Stomach smooth muscle (tissue), 2 donors: ENCODE results near the gene PBX1.

Experiments used
- H3K27ac ChIP-seq: one replicate; pipeline ENCODE4 v1.7.0; 2013; ENCODE audit warnings: mild to moderate bottlenecking, low read length, inconsistent platforms
- H3K27me3 ChIP-seq, 2 donors: one replicate each; pipeline ENCODE4 v1.7.0; 2013; ENCODE audit warnings: low read length in 2 of 2; ENCODE audit not compliant: insufficient read depth in 2 of 2, control insufficient read depth in 1 of 2
- H3K36me3 ChIP-seq, 2 donors: one replicate each; pipeline ENCODE4 v1.7.0; 2013; ENCODE audit warnings: low read length in 2 of 2; ENCODE audit not compliant: control insufficient read depth in 2 of 2, insufficient read depth in 2 of 2
- H3K4me1 ChIP-seq: one replicate; pipeline ENCODE4 v1.7.0; 2013; ENCODE audit warnings: low read length; ENCODE audit not compliant: control insufficient read depth, insufficient read depth
- H3K4me3 ChIP-seq, 2 donors: one replicate each; pipeline ENCODE4 v1.7.0; 2013; ENCODE audit warnings: low read length in 2 of 2
- H3K9ac ChIP-seq, 2 donors: one replicate each; pipeline ENCODE4 v1.7.0; 2013; ENCODE audit warnings: low read length in 2 of 2, mild to moderate bottlenecking in 1 of 2
- H3K9me3 ChIP-seq, 2 donors: one replicate each; pipeline ENCODE4 v1.7.0; 2013; ENCODE audit warnings: low read length in 2 of 2; ENCODE audit not compliant: control insufficient read depth in 2 of 2
- donor health status: healthy.
- donor health status: Pancreatic carcinoma.

The PBX1 gene

GRCh38 chr1:164700683-164701082 is 141.7 kb downstream of the PBX1 start:
- H3K36me3 ChIP-seq, result no peaks in the 10 kb centered on the region
- no peaks in the 10 kb centered on the region for H3K9me3 ChIP-seq
- H3K9ac ChIP-seq, result no peak overlapping the region
- peaks cover 29% of the 10 kb centered on the region for H3K4me1 ChIP-seq
- no peaks in the 10 kb centered on the region for H3K27me3 ChIP-seq
- peak overlapping the region in 1 of 2 donors; percentile 63 for H3K4me3 ChIP-seq
- peak overlapping the region; percentile 74 for H3K27ac ChIP-seq

GRCh38 chr1:164701189-164701761 is 142.3 kb downstream of the PBX1 start:
- Histone ChIP-seq H3K9ac (no peak overlapping the region), H3K9me3 (no peaks in the 10 kb centered on the region), H3K4me3 (no peak overlapping the region), H3K27ac (no peak overlapping the region), H3K36me3 (no peaks in the 10 kb centered on the region), H3K4me1 (peaks cover 29% of the 10 kb centered on the region), H3K27me3 (no peaks in the 10 kb centered on the region)

DNA sequence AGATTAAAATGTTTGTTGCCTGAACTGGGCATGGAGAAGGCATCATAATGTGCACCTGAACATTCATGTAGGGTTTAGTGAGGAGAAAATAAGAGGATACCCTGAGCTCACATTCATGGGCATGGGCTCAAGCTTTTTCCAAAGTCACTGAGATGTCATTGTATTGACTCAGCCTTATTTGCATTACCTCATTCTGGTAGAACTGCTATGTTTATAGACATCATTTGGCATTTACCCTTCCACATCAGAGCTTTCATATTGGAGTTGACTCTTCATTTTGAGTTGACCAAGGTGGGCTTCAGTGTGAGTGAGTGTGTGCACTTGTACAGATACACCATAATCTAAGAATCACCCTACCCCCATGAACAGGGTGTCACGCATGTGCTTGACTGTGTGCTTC is 143.2 kb downstream of the PBX1 start:
- Histone ChIP-seq H3K36me3 (no peaks in the 10 kb centered on the region), H3K9ac (no peak overlapping the region), H3K27me3 (no peaks in the 10 kb centered on the region), H3K4me1 (peaks cover 37% of the 10 kb centered on the region), H3K27ac (no peak overlapping the region), H3K4me3 (no peak overlapping the region), H3K9me3 (no peaks in the 10 kb centered on the region)

- Histone ChIP-seq H3K9ac (no peak overlapping the region), H3K4me3 (no peak overlapping the region), H3K4me1 (peaks cover 41% of the 10 kb centered on the region), H3K27ac (peak overlapping the region; percentile 50), H3K27me3 (no peaks in the 10 kb centered on the region), H3K36me3 (no peaks in the 10 kb centered on the region), H3K9me3 (no peaks in the 10 kb centered on the region)
Observed at GRCh38 chr1:164702664-164703063, 143.7 kb downstream of the PBX1 start.

GRCh38 chr1:164703463-164703862 is 144.5 kb downstream of the PBX1 start:
- Histone ChIP-seq H3K36me3 (no peaks in the 10 kb centered on the region), H3K27ac (peak overlapping the region; percentile 50), H3K27me3 (no peaks in the 10 kb centered on the region), H3K9ac (no peak overlapping the region), H3K4me1 (peaks cover 49% of the 10 kb centered on the region), H3K4me3 (no peak overlapping the region), H3K9me3 (no peaks in the 10 kb centered on the region)

GRCh38 chr1:164703960-164704411 is 145.0 kb downstream of the PBX1 start:
- Histone ChIP-seq H3K27me3 (no peaks in the 10 kb centered on the region), H3K9ac (no peak overlapping the region), H3K27ac (peak overlapping the region; percentile 50), H3K9me3 (no peaks in the 10 kb centered on the region), H3K36me3 (no peaks in the 10 kb centered on the region), H3K4me3 (no peak overlapping the region), H3K4me1 (peaks cover 48% of the 10 kb centered on the region)

DNA sequence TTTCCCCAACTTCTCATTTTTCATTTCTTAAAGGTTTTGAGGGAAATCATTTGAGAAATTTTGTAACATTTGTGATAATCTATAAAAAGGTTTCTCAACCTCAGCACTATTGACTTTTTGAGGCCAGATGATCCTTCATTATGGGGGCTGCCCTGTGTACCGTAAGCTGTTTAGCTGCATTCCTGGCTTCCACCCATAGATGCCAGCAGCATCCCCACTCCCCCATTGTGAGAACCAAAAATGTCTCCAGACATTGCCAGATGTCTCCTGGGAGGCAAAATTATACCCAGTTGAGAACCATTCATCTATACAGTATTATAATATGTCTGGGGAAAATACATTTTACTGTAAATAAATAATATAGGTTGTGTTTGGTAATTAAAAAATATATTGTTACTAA is 146.0 kb downstream of the PBX1 start:
- Histone ChIP-seq H3K36me3 (no peaks in the 10 kb centered on the region), H3K9me3 (no peaks in the 10 kb centered on the region), H3K4me3 (no peak overlapping the region), H3K4me1 (peaks cover 40% of the 10 kb centered on the region), H3K9ac (no peak overlapping the region), H3K27ac (no peak overlapping the region), H3K27me3 (no peaks in the 10 kb centered on the region)

DNA sequence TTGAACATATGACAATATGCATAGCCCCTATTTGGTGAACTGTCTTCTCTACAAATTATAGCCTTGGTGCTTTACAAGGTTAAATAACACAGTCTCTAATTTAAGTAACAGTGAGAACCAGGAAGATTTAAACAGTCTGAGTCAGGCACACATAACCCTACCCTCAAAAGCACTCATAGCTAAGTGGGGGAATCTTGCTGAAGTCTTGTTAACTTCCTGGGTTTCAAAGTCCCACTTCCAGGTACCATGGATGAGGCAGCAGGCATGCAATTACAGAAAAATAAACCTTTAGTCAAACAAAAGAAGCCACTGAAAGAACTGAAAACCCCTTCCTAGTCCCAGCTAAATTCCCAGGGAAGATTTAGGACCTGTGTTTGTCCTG is 147.6 kb downstream of the PBX1 start:
- Histone ChIP-seq H3K9me3 (no peaks in the 10 kb centered on the region), H3K4me3 (peak overlapping the region in 1 of 2 donors; percentile 9), H3K36me3 (no peaks in the 10 kb centered on the region), H3K27me3 (no peaks in the 10 kb centered on the region), H3K9ac (no peak overlapping the region), H3K4me1 (peaks cover 37% of the 10 kb centered on the region), H3K27ac (peak overlapping the region; percentile 49)

- H3K4me1 ChIP-seq, result peaks cover 50% of the 10 kb centered on the region
- no peaks in the 10 kb centered on the region for H3K36me3 ChIP-seq
- H3K4me3 ChIP-seq, result peak overlapping the region; percentile 33 to 49
- no peaks in the 10 kb centered on the region for H3K27me3 ChIP-seq
- peak overlapping the region; percentile 29 to 55 for H3K9ac ChIP-seq
- H3K27ac ChIP-seq, result peak overlapping the region; percentile 49
- H3K9me3 ChIP-seq, result no peaks in the 10 kb centered on the region
Observed at GRCh38 chr1:164707868-164708331, 148.9 kb downstream of the PBX1 start.

GRCh38 chr1:164708596-164708995 is 149.6 kb downstream of the PBX1 start:
- H3K4me1 ChIP-seq, result peaks cover 47% of the 10 kb centered on the region
- no peak overlapping the region for H3K4me3 ChIP-seq
- no peaks in the 10 kb centered on the region for H3K27me3 ChIP-seq
- peak overlapping the region in 1 of 2 donors; percentile 25 for H3K9ac ChIP-seq
- no peaks in the 10 kb centered on the region for H3K36me3 ChIP-seq
- H3K9me3 ChIP-seq, result no peaks in the 10 kb centered on the region
- H3K27ac ChIP-seq, result peak overlapping the region; percentile 38

DNA sequence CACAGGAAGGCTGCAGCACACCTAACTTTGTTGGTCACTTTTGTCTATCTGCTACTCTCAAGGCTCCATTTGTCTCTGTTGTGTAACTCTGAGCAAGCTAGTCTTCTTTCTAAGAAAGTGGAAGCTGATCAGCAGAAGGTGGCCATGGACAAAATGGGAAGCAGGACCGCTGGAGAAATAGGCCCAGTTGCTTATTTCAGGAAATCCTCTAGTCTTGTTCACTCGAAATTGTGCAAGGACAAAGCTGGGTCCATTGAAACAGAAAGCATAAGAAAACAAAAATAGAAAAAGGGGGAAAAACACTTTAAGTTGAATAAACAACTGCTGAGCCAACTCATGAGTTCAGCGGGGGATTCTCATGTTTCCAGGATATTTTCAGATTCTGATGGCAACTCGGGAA is 150.1 kb downstream of the PBX1 start:
- Histone ChIP-seq H3K9me3 (no peaks in the 10 kb centered on the region), H3K27ac (peak overlapping the region; percentile 38), H3K4me3 (no peak overlapping the region), H3K36me3 (no peaks in the 10 kb centered on the region), H3K9ac (no peak overlapping the region), H3K27me3 (no peaks in the 10 kb centered on the region), H3K4me1 (peaks cover 47% of the 10 kb centered on the region)
